HFFc6 (cell line): Measurements from ENCODE around the gene COQ8B. TPM values are rescaled to one million over a fixed set of nuclear protein-coding genes. Genes with fewer than 3 reads are reported as not detected.

ENCODE experiments used
- DNase-seq: peaks from one replicate; pipeline ENCODE4 v3.0.0-alpha.2; 2018
- H3K27ac Mint-ChIP-seq: 2 replicates; pipeline ENCODE4 v1.8.0; 2020; ENCODE audit warnings: mild to moderate bottlenecking, mixed read lengths
- H3K27me3 Mint-ChIP-seq: 2 replicates; pipeline ENCODE4 v1.8.0; 2021; ENCODE audit warnings: mild to moderate bottlenecking, moderate library complexity, mixed read lengths; ENCODE audit not compliant: insufficient read depth
- H3K36me3 Mint-ChIP-seq: 2 replicates; pipeline ENCODE4 v1.8.0; 2021; ENCODE audit warnings: low read depth, mixed read lengths
- H3K4me1 Mint-ChIP-seq: 2 replicates; pipeline ENCODE4 v1.8.0; 2020; ENCODE audit warnings: low read depth, mixed read lengths
- H3K4me3 Mint-ChIP-seq: 2 replicates; pipeline ENCODE4 v1.8.0; 2020; ENCODE audit warnings: mild to moderate bottlenecking, moderate library complexity, mixed read lengths
- H3K9me3 Mint-ChIP-seq: 2 replicates; pipeline ENCODE4 v1.8.0; 2020; ENCODE audit warnings: mild to moderate bottlenecking, mixed read lengths
- CTCF ChIP-seq: fragments of 200-600 bp; sonication (generic); IDR thresholded peaks from 2 replicates; pipeline ENCODE4 v1.5.0; 2021; ENCODE audit warnings: antibody characterized with exemption, mild to moderate bottlenecking
- total RNA-seq, 6 experiments: library from RNA; stranded (reverse); fragmentation: NEBNext Ultra II Directional; extraction: Animal tissue kit (Norgen Biotek cat#: 25700); gene quantifications; 2 replicates in 1 of 6; 3 replicates in 5 of 6; pipeline ENCODE4 v1.2.3, GENCODE V29; 2021

Gene COQ8B
- total RNA-seq, 6 experiments from 2014 or later: 19.8 to 28.6 (median 23.6) TPM

GRCh38 chr19:40677156-40677555, 39.5 kb downstream of the COQ8B start:
- DNase-seq: no peak
- Mint-ChIP-seq H3K9me3 (no peaks in the 10 kb centered on the region), H3K27ac (no peak overlapping the region), H3K4me1 (no peaks in the 10 kb centered on the region), H3K27me3 (no peaks in the 10 kb centered on the region; the same call in 1 of the 2 replicates), H3K4me3 (no peak overlapping the region), H3K36me3 (peaks cover 25% of the 10 kb centered on the region)
- TF ChIP-seq CTCF: no peak

GRCh38 chr19:40674291-40674690, 42.4 kb downstream of the COQ8B start:
- Mint-ChIP-seq H3K4me1 (no peaks in the 10 kb centered on the region), H3K36me3 (peaks cover 11% of the 10 kb centered on the region), H3K9me3 (peaks cover 5% of the 10 kb centered on the region), H3K4me3 (no peak overlapping the region), H3K27me3 (peaks cover 3% of the 10 kb centered on the region; the same call in 1 of the 2 replicates), H3K27ac (no peak overlapping the region)
- no peak for DNase-seq
- no peak for TF ChIP-seq CTCF

- no peak for TF ChIP-seq CTCF
- H3K36me3 Mint-ChIP-seq: peaks cover 8% of the 10 kb centered on the region
- peaks cover 3% of the 10 kb centered on the region; the same call in 1 of the 2 replicates for H3K27me3 Mint-ChIP-seq
- no peak overlapping the region for H3K27ac Mint-ChIP-seq
- H3K9me3 Mint-ChIP-seq: peaks cover 9% of the 10 kb centered on the region
- H3K4me1 Mint-ChIP-seq: no peaks in the 10 kb centered on the region
- no peak for DNase-seq
- H3K4me3 Mint-ChIP-seq: no peak overlapping the region
These were observed 43.3 kb downstream of the COQ8B start for GRCh38 chr19:40673397-40673796.

- H3K27me3 Mint-ChIP-seq: peaks cover 3% of the 10 kb centered on the region; the same call in 1 of the 2 replicates
- H3K27ac Mint-ChIP-seq: no peak overlapping the region
- H3K9me3 Mint-ChIP-seq: peaks cover 9% of the 10 kb centered on the region
- H3K4me3 Mint-ChIP-seq: no peak overlapping the region
- no peaks in the 10 kb centered on the region for H3K4me1 Mint-ChIP-seq
- TF ChIP-seq CTCF: no peak
- DNase-seq: no peak
- H3K36me3 Mint-ChIP-seq: peaks cover 4% of the 10 kb centered on the region
These were observed 44.0 kb downstream of the COQ8B start for GRCh38 chr19:40672573-40673299.

GRCh38 chr19:40672038-40672437, 44.6 kb downstream of the COQ8B start:
- Mint-ChIP-seq H3K4me1 (peaks cover 2% of the 10 kb centered on the region), H3K9me3 (peaks cover 9% of the 10 kb centered on the region), H3K27ac (no peak overlapping the region), H3K36me3 (peaks cover under 1% of the 10 kb centered on the region; the same call in 1 of the 2 replicates), H3K4me3 (no peak overlapping the region), H3K27me3 (peaks cover 3% of the 10 kb centered on the region; the same call in 1 of the 2 replicates)
- no peak for DNase-seq
- no peak for TF ChIP-seq CTCF
